ENCODE measurements around the gene PRKAG1. TPM values are rescaled to one million over a fixed set of nuclear protein-coding genes. Genes with fewer than 3 reads are reported as not detected.

PRKAG1 gene
- total RNA-seq, 1 donor from 2014 or later: 58.2 TPM

DNA sequence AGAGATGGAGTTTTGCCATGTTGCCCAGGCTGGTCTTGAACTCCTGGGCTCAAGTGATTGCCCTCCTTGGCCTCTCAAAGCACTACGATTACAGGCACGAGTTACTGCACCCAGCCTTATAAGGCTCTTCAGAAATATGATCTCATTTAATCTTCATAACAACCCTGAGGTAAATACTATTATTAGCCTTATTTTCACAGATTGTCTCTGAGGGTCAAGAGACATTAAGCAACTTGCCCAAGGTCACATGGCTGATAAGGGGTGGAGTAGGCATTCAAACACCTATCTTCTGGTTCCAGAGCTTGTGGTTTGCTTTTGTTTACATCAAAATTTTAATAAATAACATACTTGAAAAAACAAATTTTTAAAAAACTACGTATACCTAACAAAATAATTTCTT, 5.1 kb downstream of the PRKAG1 start:
- H3K27ac Mint-ChIP-seq (ENCODE audit: unreplicated experiment): no peak overlapping the region
- H3K36me3 Mint-ChIP-seq (ENCODE audit: unreplicated experiment): no peaks in the 10 kb centered on the region
- no peak for DNase-seq
- no peak overlapping the region for H3K4me3 Mint-ChIP-seq (ENCODE audit: unreplicated experiment)
- peaks cover 2% of the 10 kb centered on the region for H3K27me3 Mint-ChIP-seq (ENCODE audit: unreplicated experiment)
- peaks cover 4% of the 10 kb centered on the region for H3K4me1 Mint-ChIP-seq (ENCODE audit: low read depth, unreplicated experiment)
- TF ChIP-seq, protein P1, sequence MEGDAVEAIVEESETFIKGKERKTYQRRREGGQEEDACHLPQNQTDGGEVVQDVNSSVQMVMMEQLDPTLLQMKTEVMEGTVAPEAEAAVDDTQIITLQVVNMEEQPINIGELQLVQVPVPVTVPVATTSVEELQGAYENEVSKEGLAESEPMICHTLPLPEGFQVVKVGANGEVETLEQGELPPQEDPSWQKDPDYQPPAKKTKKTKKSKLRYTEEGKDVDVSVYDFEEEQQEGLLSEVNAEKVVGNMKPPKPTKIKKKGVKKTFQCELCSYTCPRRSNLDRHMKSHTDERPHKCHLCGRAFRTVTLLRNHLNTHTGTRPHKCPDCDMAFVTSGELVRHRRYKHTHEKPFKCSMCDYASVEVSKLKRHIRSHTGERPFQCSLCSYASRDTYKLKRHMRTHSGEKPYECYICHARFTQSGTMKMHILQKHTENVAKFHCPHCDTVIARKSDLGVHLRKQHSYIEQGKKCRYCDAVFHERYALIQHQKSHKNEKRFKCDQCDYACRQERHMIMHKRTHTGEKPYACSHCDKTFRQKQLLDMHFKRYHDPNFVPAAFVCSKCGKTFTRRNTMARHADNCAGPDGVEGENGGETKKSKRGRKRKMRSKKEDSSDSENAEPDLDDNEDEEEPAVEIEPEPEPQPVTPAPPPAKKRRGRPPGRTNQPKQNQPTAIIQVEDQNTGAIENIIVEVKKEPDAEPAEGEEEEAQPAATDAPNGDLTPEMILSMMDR (IDR thresholded peaks at IDR 0.05; ENCODE audit: partially characterized antibody, unreplicated experiment): no peak
- peaks cover 7% of the 10 kb centered on the region for H3K9me3 Mint-ChIP-seq (ENCODE audit: unreplicated experiment)

DNA sequence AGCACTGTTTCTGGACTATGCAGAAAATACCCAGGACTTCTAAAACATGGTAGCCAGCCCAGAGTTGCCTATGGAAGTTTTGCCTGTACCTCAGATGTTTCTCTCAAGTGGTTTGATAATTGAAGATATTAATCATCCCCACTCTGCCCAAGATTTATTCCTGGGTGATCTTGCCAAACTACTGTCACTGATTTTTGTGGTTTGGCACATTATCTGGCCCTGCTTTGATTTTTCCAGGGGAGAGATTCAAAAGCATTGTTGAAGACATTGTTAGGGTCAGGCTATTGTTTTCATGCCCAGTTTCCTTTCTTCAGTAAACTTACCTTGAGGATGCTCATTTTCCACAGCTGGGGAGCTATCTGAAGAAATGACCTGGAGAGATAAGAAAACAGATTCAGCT, 5.8 kb downstream of the PRKAG1 start:
- TF ChIP-seq, protein P1 (IDR thresholded peaks at IDR 0.05; ENCODE audit: partially characterized antibody, unreplicated experiment): no peak
- H3K4me1 Mint-ChIP-seq (ENCODE audit: low read depth, unreplicated experiment): peaks cover 2% of the 10 kb centered on the region
- no peak overlapping the region for H3K27ac Mint-ChIP-seq (ENCODE audit: unreplicated experiment)
- no peak overlapping the region for H3K4me3 Mint-ChIP-seq (ENCODE audit: unreplicated experiment)
- peaks cover 2% of the 10 kb centered on the region for H3K27me3 Mint-ChIP-seq (ENCODE audit: unreplicated experiment)
- no peak for DNase-seq
- H3K36me3 Mint-ChIP-seq (ENCODE audit: unreplicated experiment): no peaks in the 10 kb centered on the region
- peaks cover under 1% of the 10 kb centered on the region for H3K9me3 Mint-ChIP-seq (ENCODE audit: unreplicated experiment)

DNA sequence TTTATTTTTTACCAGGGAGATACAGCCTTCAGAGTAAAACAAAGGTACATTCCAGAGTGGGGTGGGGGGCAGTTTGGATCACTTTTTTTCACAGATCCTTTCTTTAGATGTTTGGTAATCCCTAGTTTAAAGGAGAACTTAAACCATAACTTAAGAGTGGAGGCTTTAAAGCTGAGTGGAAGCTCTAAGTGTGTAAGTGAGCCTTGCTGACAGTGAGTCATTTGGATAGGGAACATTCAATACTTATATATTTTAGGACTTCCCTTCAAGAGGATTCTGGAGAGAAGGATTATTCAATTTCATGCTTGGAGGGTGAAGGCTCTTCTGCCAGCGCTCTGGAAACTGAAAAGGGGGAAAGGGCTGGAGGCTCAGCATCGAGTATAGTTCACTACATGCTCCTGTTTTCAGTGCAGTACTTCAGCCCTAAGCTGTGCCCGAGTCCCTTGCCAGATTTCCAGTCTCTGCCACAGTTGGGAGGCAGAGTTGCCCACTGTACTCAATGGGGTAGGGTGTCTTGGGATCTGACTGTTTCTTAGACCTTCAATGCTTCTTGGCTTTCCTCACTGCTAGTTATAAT, 8.4 kb downstream of the PRKAG1 start:
- TF ChIP-seq, protein P1 (IDR thresholded peaks at IDR 0.05; ENCODE audit: partially characterized antibody, unreplicated experiment): no peak
- no peak for DNase-seq
- Mint-ChIP-seq H3K4me3 (ENCODE audit: unreplicated experiment) (no peak overlapping the region), H3K27ac (ENCODE audit: unreplicated experiment) (no peak overlapping the region), H3K27me3 (ENCODE audit: unreplicated experiment) (no peaks in the 10 kb centered on the region), H3K36me3 (ENCODE audit: unreplicated experiment) (no peaks in the 10 kb centered on the region), H3K9me3 (ENCODE audit: unreplicated experiment) (no peaks in the 10 kb centered on the region), H3K4me1 (ENCODE audit: low read depth, unreplicated experiment) (no peaks in the 10 kb centered on the region)

DNA sequence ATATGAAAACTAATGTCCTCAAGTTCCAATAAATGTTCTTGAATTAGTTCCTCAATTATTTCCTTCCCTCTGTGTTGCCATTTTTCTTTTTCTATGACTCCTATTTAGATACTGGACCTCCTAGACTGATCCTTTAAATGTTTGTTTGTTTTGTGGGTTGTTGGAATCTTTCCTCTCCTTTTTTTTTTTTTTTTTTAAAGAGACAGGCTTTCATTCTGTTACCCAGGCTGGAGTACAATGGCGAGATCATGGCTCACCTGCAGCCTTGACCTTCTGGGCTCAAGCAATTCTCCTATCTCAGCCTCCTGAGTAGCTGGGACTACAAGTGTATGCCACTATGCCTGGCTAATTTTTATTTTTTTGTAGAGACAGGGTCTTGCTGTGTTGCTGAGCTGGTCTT, 9.6 kb downstream of the PRKAG1 start:
- Mint-ChIP-seq H3K4me1 (ENCODE audit: low read depth, unreplicated experiment) (no peaks in the 10 kb centered on the region), H3K36me3 (ENCODE audit: unreplicated experiment) (no peaks in the 10 kb centered on the region), H3K4me3 (ENCODE audit: unreplicated experiment) (no peak overlapping the region), H3K27ac (ENCODE audit: unreplicated experiment) (no peak overlapping the region), H3K27me3 (ENCODE audit: unreplicated experiment) (no peaks in the 10 kb centered on the region), H3K9me3 (ENCODE audit: unreplicated experiment) (no peaks in the 10 kb centered on the region)
- DNase-seq: no peak
- TF ChIP-seq, protein P1 (IDR thresholded peaks at IDR 0.05; ENCODE audit: partially characterized antibody, unreplicated experiment): no peak

DNA sequence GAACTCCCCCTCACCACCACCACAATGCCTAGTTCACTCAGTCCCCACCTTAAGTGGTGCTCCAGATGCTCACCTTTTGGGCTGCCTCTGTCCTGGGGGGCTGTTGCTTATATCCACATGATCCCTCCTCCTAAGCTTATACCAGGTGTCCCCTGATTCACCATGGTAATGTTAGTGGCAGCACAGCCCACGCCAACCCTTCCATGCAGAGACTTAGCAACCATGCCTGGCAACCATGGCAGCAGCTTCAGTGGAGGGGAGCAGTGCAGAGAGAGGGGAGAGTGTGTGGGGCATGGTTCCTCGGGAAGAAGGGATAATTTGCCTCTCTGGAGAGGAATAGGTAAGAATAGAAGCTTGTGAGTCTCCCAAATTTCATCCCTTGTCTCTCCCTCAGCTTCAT, 18.2 kb downstream of the PRKAG1 start:
- Mint-ChIP-seq H3K4me3 (ENCODE audit: unreplicated experiment) (peak overlapping the region; percentile 88), H3K36me3 (ENCODE audit: unreplicated experiment) (no peaks in the 10 kb centered on the region), H3K27ac (ENCODE audit: unreplicated experiment) (peak overlapping the region; percentile 66), H3K27me3 (ENCODE audit: unreplicated experiment) (peaks cover 17% of the 10 kb centered on the region), H3K9me3 (ENCODE audit: unreplicated experiment) (peaks cover 9% of the 10 kb centered on the region), H3K4me1 (ENCODE audit: low read depth, unreplicated experiment) (peaks cover 21% of the 10 kb centered on the region)
- no peak for DNase-seq
- TF ChIP-seq, protein P1 (IDR thresholded peaks at IDR 0.05; ENCODE audit: partially characterized antibody, unreplicated experiment): no peak

All from glutamatergic neuron (in vitro differentiated cells).